Loucy (cell line): ENCODE data around the gene THEM5.

Experiments
- H2AFZ ChIP-seq: fragments of 200-600 bp; sonication (generic); 2 replicates; pipeline ENCODE4 v1.6.0; 2016; ENCODE audit warnings: antibody characterized with exemption, mild to moderate bottlenecking, low read length, moderate library complexity
- H3F3A ChIP-seq: fragments of 200-600 bp; 2 replicates; pipeline ENCODE4 v1.6.0; 2016; ENCODE audit warnings: antibody characterized with exemption, low read depth, mild to moderate bottlenecking
- H3K27me3 ChIP-seq: fragments of 200-600 bp; sonication (generic); 2 replicates; pipeline ENCODE4 v1.6.1; 2014; ENCODE audit warnings: low read length, mild to moderate bottlenecking; ENCODE audit not compliant: insufficient read depth, poor library complexity, severe bottlenecking
- H3K36me3 ChIP-seq: fragments of 200-600 bp; sonication (generic); 2 replicates; pipeline ENCODE4 v1.6.1; 2016; ENCODE audit warnings: low read length; ENCODE audit not compliant: insufficient read depth
- H3K4me1 ChIP-seq: fragments of 200-600 bp; sonication (generic); 2 replicates; pipeline ENCODE4 v1.5.1; 2014; ENCODE audit warnings: low read length, mild to moderate bottlenecking; ENCODE audit not compliant: insufficient read depth, poor library complexity, severe bottlenecking
- H3K4me2 ChIP-seq: fragments of 200-600 bp; sonication (generic); 2 replicates; pipeline ENCODE4 v1.6.0; 2014; ENCODE audit warnings: antibody characterized with exemption, low read length, low read depth, mild to moderate bottlenecking; ENCODE audit not compliant: poor library complexity, severe bottlenecking
- H3K4me3 ChIP-seq: fragments of 200-600 bp; sonication (generic); 2 replicates; pipeline ENCODE4 v1.5.1; 2014; ENCODE audit warnings: low read length, mild to moderate bottlenecking, mixed read lengths; ENCODE audit not compliant: poor library complexity, severe bottlenecking
- H3K79me2 ChIP-seq: fragments of 200-600 bp; sonication (generic); 2 replicates; pipeline ENCODE4 v1.6.1; 2014; ENCODE audit warnings: low read length; ENCODE audit not compliant: insufficient read depth
- H3K9ac ChIP-seq: fragments of 200-600 bp; sonication (generic); 2 replicates; pipeline ENCODE4 v1.6.0; 2014; ENCODE audit warnings: mild to moderate bottlenecking, low read depth, low read length, moderate library complexity; ENCODE audit not compliant: poor library complexity, severe bottlenecking
- H3K9me2 ChIP-seq: fragments of 200-600 bp; sonication (generic); replicated peaks from 2 replicates; pipeline ENCODE4 v1.6.1; 2016; ENCODE audit warnings: low read depth, low read length, mixed read lengths
- H3K9me3 ChIP-seq: fragments of 200-600 bp; sonication (generic); 2 replicates; pipeline ENCODE4 v1.6.1; 2014; ENCODE audit warnings: mild to moderate bottlenecking, antibody characterized with exemption, low read length, low read depth; ENCODE audit not compliant: insufficient read depth
- H4K20me1 ChIP-seq: fragments of 200-600 bp; sonication (generic); 2 replicates; pipeline ENCODE4 v1.6.0; 2014; ENCODE audit warnings: antibody characterized with exemption, low read length, mild to moderate bottlenecking; ENCODE audit not compliant: insufficient read depth, poor library complexity, severe bottlenecking
- CTCF ChIP-seq: fragments of 200-600 bp; sonication (generic); conservative IDR thresholded peaks from 2 replicates; pipeline ENCODE4 v1.5.1; 2014; ENCODE audit warnings: mild to moderate bottlenecking, antibody characterized with exemption, low read length
- EZH2phosphoT487 ChIP-seq: fragments of 200-600 bp; IDR thresholded peaks from 2 replicates; pipeline ENCODE4 v1.6.1; 2018; ENCODE audit warnings: antibody characterized with exemption, mild to moderate bottlenecking, moderate library complexity, borderline replicate concordance

THEM5 gene

GRCh38 chr1:151823175-151823574 lies 30.3 kb downstream of the THEM5 start:
- H2AFZ ChIP-seq, result no peak overlapping the region
- no peak overlapping the region for H3K4me3 ChIP-seq
- H3K79me2 ChIP-seq, result no peaks in the 10 kb centered on the region
- no peaks in the 10 kb centered on the region for H3K9me2 ChIP-seq
- H3K27me3 ChIP-seq, result no peaks in the 10 kb centered on the region
- no peaks in the 10 kb centered on the region for H3F3A ChIP-seq
- TF ChIP-seq CTCF (no peak), EZH2phosphoT487 (no peak)
- no peaks in the 10 kb centered on the region for H3K9me3 ChIP-seq
- H4K20me1 ChIP-seq, result no peaks in the 10 kb centered on the region
- peaks cover 61% of the 10 kb centered on the region for H3K4me1 ChIP-seq
- no peaks in the 10 kb centered on the region for H3K36me3 ChIP-seq
- H3K4me2 ChIP-seq, result no peak overlapping the region
- no peak overlapping the region for H3K9ac ChIP-seq

- Histone ChIP-seq H3K27me3 (no peaks in the 10 kb centered on the region), H3K4me1 (peaks cover 54% of the 10 kb centered on the region), H3F3A (no peaks in the 10 kb centered on the region), H3K4me3 (no peak overlapping the region), H4K20me1 (no peaks in the 10 kb centered on the region), H3K36me3 (no peaks in the 10 kb centered on the region), H3K9me3 (no peaks in the 10 kb centered on the region), H3K4me2 (no peak overlapping the region), H3K9ac (no peak overlapping the region), H3K79me2 (no peaks in the 10 kb centered on the region), H2AFZ (no peak overlapping the region), H3K9me2 (no peaks in the 10 kb centered on the region)
- no peak for TF ChIP-seq EZH2phosphoT487
- TF ChIP-seq CTCF, result no peak
Measured at GRCh38 chr1:151822404-151822803, 31.1 kb downstream of the THEM5 start.

GRCh38 chr1:151820940-151821339 lies 32.6 kb downstream of the THEM5 start:
- Histone ChIP-seq H3K4me1 (peaks cover 55% of the 10 kb centered on the region), H3K36me3 (no peaks in the 10 kb centered on the region), H3K27me3 (no peaks in the 10 kb centered on the region), H3K9ac (no peak overlapping the region), H3K4me3 (no peak overlapping the region), H2AFZ (no peak overlapping the region), H3F3A (no peaks in the 10 kb centered on the region), H3K9me2 (no peaks in the 10 kb centered on the region), H3K79me2 (no peaks in the 10 kb centered on the region), H3K9me3 (no peaks in the 10 kb centered on the region), H3K4me2 (peak overlapping the region; percentile 61), H4K20me1 (no peaks in the 10 kb centered on the region)
- TF ChIP-seq CTCF (no peak), EZH2phosphoT487 (no peak)
